Brain pericyte (primary cell): ENCODE measurements around the gene NCAPD3.
A peak's percentile ranks its signal among the peaks of the same experiment; 100 is the strongest.

ENCODE experiments used
- DNase-seq: peaks from one replicate; pipeline ENCODE4 v3.0.0-alpha.2; 2012; ENCODE audit warnings: low read depth, low spot score

The NCAPD3 gene

GRCh38 chr11:134164490-134165370, 59.0 kb downstream of the NCAPD3 start:
- DNase-seq: no peak

- DNase-seq: no peak
Measured at GRCh38 chr11:134159652-134160051, 64.1 kb downstream of the NCAPD3 start.

- no peak for DNase-seq
Measured at GRCh38 chr11:134158023-134158422, 65.7 kb downstream of the NCAPD3 start.

- no peak for DNase-seq
Measured at GRCh38 chr11:134157451-134157850, 66.3 kb downstream of the NCAPD3 start.

- no peak for DNase-seq
Measured at GRCh38 chr11:134155946-134156865, 67.6 kb downstream of the NCAPD3 start.

- DNase-seq: no peak
Measured at GRCh38 chr11:134155456-134155855, 68.3 kb downstream of the NCAPD3 start.

- DNase-seq: no peak
Measured at GRCh38 chr11:134154441-134154840, 69.3 kb downstream of the NCAPD3 start.

GRCh38 chr11:134153147-134153905, 70.4 kb downstream of the NCAPD3 start:
- DNase-seq: no peak

GRCh38 chr11:134152696-134153095, 71.1 kb downstream of the NCAPD3 start:
- DNase-seq: no peak

- no peak for DNase-seq
Measured at GRCh38 chr11:134151083-134151747, 72.6 kb downstream of the NCAPD3 start.

- DNase-seq: no peak
Measured at GRCh38 chr11:134150195-134150903, 73.4 kb downstream of the NCAPD3 start.

GRCh38 chr11:134149371-134149770, 74.4 kb downstream of the NCAPD3 start:
- no peak for DNase-seq

GRCh38 chr11:134146598-134146997, 77.2 kb downstream of the NCAPD3 start:
- DNase-seq: no peak

GRCh38 chr11:134145715-134146114, 78.1 kb downstream of the NCAPD3 start:
- no peak for DNase-seq

- DNase-seq: no peak
Measured at GRCh38 chr11:134144744-134145143, 79.0 kb downstream of the NCAPD3 start.

GRCh38 chr11:134143801-134144200, 80.0 kb downstream of the NCAPD3 start:
- no peak for DNase-seq

- DNase-seq: no peak
Measured at GRCh38 chr11:134142536-134142935, 81.2 kb downstream of the NCAPD3 start.

- no peak for DNase-seq
Measured at GRCh38 chr11:134140961-134141490, 82.7 kb downstream of the NCAPD3 start.

- DNase-seq: peak; percentile 51
Measured at GRCh38 chr11:134139873-134140331, 83.9 kb downstream of the NCAPD3 start.

- no peak for DNase-seq
Measured at GRCh38 chr11:134139303-134139872, 84.4 kb downstream of the NCAPD3 start.
